HK-2 (cell line): Measurements from ENCODE around the gene NPR2.

ENCODE experiments used
- DNase-seq: peaks from one replicate; pipeline ENCODE4 v3.0.0-alpha.2; 2018; ENCODE audit not compliant: unreplicated experiment

NPR2 gene

DNA sequence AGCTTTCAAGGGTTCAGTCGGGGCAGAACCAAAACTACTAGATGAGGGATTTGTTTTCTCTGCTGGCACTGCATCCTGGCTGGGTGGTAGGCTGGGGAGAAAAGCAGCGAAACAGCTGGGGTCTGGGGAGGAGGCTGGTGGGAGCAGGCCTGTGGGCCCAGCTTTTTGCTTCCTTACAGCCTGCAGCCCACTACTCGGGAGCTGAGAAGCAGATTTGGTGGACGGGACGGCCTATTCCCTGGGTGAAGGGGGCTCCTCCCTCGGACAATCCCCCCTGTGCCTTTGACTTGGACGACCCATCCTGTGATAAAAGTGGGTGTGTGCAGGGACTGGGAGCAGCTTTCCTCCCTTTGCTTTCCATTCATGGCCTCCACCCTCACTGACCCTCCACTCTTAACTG lies 9.1 kb downstream of the NPR2 start:
- no peak for DNase-seq

DNA sequence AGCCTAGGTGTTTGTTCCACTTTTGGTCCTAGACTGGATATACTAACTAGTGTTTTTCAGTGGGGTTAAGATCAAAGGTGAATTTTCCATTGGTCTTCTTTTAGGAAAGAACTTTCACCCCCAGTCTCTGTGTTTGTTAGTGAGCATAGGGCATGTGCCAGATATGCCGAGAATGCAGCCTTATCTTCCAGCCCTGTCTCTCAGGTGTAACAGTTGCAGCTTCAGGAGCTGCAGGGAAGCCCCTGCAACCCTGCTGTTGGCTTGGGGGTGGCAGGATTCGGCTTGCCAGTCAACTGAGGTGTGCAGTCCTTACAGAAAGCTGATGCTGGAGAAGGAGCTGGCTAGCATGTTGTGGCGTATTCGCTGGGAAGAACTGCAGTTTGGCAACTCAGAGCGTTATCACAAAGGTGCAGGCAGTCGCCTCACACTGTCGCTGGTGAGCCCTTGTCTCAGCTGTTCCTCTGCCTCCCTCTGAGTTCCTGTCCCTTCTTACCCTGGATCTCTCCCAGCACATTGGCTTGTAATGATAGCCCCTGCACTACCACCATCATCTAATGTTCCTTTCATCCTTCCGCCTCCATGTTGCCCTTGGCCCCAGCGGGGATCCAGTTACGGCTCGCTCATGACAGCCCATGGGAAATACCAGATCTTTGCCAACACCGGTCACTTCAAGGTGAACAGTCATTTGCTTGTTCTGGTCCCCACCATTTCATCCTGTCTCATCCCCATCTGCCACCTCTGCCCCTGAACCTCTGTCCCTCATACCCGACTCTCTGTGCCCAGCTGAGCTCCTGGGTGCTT lies 10.1 kb downstream of the NPR2 start:
- DNase-seq = no peak

DNA sequence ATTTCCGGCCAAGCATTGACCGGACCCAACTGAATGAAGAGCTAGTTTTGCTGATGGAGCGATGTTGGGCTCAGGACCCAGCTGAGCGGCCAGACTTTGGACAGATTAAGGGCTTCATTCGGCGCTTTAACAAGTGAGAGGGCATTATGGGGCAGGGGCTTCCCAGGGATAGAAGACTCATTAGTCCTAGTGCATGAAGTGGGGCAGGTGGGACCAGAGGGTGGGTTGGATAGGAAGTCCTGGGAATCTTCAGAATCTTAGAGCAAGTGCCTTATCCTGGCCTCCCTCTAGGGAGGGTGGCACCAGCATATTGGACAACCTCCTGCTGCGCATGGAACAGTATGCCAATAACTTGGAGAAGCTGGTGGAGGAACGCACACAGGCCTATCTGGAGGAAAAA lies 14.7 kb downstream of the NPR2 start:
- DNase-seq = no peak

DNA sequence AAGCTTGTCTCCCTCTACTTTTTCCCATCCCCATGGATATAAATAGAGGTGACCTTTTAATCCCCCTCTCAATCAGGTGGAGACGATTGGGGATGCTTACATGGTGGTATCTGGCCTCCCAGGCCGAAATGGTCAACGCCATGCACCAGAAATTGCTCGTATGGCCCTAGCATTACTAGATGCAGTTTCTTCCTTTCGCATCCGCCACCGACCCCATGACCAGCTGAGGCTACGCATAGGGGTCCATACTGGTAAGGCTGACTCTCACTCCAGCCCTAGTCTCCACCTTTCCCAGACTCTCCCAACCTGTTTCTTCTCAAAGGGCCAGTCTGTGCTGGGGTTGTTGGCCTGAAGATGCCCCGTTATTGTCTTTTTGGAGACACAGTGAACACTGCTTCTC lies 17.0 kb downstream of the NPR2 start:
- no peak for DNase-seq

DNA sequence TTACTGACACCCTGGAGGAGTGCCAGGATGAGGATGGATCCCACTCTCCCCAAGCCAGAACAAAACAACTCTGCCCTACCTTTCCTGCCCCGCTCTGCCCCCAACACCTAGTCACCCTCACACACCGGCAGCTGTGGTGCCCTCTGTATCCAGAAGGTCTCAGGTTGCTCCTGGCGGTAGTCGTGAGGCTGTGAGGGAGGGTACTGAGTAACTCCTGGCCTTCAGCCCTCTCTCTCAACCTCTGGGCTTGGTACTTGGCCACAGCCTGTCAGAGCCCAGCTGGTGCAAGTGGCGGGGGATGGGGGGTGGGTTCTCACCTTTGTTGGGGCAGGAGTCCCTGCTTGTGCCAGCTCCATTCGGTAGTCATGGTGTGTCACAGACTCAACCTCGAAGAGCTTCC lies 18.7 kb downstream of the NPR2 start:
- DNase-seq = no peak

DNA sequence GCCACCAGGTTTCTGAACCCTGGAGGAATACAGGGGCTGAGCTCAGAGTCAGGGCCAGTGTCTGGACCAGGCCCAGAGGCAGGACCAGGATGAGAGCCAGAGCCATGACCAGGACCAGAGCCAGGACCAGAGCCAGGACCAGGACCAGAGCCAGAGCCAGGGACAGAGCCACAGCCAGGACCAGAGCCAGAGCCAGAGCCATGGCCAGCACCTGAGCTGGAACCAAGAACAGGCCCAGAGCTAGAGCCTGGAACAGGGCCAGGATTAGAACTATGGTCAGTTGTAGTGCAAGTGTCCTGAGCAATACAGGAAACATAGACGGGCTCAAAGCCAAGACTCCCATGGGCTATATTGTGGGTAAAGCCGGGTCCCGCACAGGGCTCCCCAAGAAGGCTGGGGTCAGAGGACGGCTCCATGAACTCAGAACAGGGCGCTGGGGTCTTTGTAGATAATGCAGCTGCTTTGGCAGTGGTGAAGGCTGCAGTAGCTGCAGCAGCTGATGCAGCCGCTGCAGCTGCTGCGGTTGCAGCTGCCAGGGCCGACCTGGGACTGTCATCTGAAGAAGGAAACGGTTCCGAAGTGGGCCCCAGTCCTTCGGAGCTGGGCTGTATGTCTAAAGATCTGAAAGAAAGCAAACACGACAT lies 20.1 kb downstream of the NPR2 start:
- no peak for DNase-seq

DNA sequence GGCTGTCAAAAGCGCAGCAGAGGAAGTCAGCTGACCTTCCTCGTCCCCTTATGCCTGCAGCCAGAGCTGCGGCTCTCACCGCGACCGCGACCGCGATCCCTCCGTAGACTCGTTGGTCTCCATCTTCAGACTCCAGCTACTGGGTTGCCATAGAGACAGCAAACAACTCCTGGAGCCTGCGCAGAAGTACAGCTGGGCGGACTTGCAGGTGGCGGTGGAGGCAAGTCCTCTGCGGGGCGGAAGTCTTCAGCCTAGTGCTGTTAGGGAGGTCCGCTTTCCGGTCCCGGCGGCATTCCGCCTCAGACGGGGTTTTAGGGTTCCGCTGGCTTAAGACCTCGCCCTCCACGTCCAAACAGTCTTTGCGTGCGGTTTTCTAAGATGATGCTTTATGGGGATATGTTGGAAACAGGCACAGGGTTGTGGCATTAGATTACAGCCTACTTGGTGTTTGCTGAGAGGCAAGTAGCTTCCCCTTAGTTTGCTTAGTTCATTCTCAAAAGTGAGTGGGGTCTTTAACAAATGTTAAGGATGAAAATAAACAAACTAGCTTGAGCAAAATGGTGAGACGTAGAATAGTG lies 20.7 kb downstream of the NPR2 start, which contains the start of gene SPAG8:
SPAG8 (minus strand) TSS at position 238 of the 578 bp plus-strand sequence; CDS start at position 123, 115 bp downstream.
- DNase-seq = peak; percentile 80

DNA sequence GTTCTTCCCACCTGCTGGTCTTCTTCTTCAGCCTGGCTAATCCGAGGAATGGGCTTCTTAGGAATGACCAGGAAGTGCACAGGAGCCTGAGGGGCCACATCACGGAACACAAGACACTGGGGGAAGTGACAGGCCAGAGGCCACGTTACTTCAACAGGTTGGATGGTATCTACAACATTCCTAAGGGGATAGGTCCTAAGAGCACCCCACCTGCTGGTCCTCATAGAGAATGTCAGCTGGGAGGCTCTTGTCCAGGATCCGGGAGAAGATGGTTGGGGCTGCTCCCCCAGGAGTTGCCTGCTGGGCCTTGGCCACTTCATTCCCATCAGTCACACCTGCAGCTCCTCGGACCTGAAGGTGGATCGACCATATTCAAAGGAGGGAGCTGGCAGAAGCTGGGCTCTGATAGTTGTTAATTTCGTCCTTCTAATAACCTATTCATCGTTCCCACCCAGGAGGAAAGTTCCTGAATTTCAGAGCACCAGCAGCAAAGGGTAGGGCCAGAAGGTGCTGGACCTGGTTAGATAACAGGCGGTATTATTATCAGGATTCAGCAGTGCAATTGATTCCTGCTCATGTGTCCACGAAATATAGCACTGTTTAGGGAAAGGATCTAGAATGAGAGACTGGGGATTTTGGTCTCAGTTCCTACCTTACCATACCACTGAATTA lies 22.2 kb downstream of the NPR2 start:
- DNase-seq = peak; percentile 12

DNA sequence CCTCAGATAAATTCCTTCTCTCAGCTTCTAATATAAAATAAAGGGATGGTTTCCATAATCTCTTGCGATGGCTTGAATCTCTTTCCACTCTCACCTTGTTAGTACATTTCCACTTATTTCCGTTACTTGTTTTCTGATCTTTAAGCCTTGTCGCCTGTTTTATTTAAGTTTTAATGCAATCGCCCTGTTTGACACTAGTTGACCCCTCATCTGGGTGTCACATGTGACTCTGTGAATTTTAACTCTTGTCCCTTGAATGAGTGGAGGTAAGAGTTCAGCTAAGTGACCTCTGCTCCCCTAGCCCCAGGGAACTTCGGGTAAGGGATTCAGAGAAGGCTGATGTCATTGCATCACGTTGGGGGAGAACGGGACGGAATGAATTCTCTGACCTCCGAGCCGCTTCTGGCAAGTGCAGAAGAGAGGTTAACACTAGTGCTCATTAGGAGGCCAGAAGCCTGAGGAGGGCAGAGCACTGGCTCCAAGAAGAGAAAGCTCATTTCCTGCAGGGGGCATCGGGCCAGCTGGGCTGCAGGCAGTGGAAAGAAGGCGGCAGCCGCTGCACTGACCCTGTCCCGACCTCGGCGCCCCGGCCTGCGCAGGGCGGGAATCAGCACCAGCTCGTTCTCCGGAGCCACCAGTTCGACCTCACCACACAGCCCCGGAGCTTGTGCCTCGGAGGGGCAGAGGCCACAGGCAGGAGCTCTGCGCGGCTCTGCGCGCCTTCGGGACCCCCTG lies 22.9 kb downstream of the NPR2 start:
- DNase-seq = peak; percentile 56

DNA sequence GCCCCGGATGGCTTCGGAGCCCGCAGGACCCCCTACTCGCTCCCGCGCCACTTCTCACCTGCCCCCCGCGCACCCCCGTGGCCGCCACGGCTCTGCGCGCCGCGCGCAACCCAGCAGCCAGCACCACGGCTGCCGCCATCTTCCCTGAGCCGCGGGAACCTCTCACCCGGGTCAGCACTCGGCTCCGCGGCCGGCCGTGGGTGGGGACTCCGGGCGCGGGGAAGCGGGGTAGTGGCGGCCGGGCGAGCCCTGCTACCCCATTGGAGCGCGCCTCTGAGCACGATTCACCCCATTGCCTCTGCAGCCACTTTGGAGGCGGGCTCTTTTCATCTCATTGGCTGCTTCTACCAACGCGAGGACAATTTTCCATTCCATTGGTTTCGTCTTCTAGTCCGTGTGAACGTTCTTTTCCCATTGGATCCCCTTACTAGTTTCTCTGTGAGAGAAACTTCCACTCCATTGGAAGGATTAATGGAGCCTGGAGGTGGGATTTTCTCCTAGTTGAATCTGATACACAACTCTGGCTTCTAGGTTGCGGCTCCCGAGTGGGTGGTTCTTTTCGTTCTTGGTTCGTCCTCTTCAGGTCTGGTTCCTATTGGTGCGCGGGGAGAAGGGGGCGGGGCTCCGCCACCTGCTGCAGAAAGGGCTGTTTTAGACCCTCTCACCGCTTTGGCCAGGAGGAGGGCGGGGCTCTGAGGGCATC lies 23.6 kb downstream of the NPR2 start, which contains the start of gene HINT2:
HINT2 (minus strand) TSS at position 202 of the 703 bp plus-strand sequence; CDS start at position 139, 63 bp downstream.
- peak; percentile 90 for DNase-seq

DNA sequence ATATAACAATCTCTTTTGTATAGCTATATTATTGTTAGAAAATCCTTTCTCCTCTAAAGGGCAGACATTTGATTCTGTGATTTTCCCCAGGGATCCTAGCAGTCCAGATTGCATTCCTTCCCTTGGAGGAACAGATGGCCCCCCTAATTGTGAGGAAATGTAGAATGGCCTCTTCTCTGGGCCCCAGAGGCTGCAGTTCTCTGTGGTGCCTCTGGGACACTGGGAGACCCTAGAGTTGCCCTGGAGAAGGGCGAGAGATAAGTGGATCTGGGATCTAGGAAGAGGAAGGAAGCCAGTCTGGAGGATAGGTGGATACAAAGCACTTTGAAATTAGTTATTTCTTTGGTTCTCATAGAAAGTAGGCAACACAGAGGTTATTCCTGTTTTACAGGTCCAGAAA lies 25.3 kb downstream of the NPR2 start:
- DNase-seq = no peak

DNA sequence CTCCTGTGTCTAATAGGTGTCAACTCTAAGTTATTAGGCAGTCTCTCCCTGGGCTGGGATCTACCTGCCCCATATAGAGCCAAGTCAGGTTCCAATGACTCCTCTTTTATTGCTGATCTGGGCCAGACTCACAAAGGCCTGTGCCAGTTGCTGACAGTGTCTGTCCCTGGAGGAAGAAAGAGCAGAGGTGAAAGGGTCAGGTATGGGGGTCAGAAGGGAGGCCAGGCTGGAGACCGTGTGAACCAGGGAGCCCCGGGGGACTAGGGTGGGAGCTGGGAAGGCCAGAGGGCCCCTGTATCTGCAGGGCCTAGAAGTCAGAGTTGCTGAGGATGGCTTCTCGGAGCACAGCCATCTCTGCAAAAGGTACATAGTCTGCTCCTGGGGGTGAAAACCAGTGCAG lies 26.9 kb downstream of the NPR2 start:
- DNase-seq = no peak

DNA sequence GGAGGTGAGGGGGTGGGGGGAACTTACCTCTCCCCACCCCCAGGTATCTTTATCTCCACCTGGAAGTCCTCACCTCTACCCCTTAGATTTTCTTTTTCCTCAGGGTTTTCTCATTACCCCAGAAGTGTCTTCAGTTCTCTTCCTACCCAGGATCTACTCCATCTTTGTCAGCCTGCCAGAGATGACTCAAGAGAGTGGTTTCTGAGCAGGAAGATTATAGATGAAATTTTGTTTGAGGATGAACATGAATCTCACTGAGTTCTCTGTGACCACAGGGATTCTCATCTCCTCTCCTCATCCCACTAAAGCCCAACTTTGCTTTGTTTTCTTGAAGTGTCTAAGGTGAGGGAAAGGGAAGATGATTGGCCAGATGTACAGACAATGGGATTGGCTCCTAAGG lies 28.7 kb downstream of the NPR2 start:
- DNase-seq = no peak

DNA sequence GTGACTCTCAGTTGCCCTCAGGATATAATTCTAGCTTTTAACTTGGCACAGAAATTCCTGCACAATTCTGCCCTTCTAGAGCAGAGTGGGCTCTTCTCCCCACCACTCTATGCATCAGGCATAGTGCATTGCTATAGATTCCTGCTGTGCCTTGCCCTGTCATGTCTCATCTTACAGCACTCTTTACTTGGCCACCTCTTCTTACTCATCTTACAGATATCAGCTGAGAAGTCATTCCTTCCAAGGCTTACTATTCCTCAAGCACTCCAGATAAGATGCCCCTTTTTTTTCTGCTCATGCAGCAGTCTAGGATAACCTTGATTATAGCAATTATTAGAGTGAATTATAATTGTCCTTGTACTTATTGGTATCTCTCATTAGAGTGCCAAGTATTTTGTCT lies 31.5 kb downstream of the NPR2 start:
- DNase-seq = no peak

DNA sequence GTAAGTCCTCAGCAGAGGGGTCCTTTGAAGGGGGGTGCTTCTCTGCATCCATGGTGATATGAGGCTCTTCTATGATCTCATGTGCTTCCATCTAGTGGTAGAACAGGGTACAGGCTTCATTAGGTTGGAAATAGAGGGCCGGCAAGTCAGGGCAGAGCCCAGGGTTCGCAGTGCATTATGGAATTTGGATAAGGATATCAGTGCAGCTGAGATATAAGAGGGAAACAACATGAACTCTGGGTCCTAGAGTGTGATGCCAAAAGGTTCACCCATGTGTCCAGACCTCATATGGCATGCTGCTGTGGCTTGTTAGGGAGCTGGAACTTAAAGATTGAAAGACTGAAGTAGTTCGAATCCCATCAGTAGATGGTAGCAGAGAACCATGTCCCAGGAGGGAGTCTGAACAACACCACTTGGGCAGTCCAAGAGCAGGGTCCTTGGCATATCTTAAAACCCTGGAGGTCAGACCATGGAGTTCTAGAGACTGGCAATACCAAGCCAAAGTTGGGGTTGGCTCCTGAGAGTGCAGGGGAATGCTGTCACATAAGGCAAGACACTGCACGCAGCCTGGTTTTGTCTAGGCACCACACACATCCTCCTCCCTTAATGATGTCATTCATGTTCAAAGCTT lies 34.8 kb downstream of the NPR2 start:
- peak; percentile 7 for DNase-seq

DNA sequence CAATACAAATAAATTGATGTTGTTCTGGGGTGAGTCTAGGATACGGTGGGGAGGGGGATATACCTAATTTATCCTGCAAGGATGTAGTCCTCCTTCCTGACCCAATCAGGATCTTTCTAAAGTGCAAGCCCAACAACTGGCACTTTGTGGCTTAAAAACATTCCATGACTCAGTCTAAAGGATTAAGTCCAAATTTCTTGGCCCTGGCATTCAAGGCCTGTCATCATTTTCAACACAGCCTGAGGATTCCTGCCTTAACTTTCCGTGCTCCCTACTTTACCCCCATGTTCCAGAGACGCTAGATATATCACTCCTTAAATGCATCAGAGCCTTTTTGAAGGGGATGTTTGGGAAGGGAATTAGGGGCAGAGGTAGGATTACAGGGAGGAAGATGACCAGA lies 36.1 kb downstream of the NPR2 start:
- no peak for DNase-seq

DNA sequence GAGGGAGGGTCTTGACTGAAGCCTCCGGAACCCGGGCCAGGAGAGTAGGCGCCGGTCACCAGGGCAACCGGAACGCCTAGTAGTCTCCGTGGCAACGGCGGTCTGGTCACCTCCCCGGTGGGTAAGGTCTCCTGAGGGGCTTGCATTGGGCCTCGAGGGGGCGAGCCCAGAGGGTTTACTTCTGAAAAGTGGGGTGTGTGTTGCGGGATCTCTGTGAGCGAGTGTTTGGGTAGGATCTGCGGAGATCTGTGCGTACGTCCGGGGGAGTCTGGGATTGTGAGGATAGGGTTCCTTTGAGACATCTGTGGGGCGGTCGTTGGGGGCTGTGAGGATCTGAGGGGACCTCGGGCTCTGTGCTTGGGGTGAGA lies 37.3 kb downstream of the NPR2 start, which contains the start of gene FAM221B:
FAM221B (minus strand) TSS at position 17 of the 368 bp plus-strand sequence. CDS start 2,571 bp downstream, outside the sequence.
- no peak for DNase-seq

DNA sequence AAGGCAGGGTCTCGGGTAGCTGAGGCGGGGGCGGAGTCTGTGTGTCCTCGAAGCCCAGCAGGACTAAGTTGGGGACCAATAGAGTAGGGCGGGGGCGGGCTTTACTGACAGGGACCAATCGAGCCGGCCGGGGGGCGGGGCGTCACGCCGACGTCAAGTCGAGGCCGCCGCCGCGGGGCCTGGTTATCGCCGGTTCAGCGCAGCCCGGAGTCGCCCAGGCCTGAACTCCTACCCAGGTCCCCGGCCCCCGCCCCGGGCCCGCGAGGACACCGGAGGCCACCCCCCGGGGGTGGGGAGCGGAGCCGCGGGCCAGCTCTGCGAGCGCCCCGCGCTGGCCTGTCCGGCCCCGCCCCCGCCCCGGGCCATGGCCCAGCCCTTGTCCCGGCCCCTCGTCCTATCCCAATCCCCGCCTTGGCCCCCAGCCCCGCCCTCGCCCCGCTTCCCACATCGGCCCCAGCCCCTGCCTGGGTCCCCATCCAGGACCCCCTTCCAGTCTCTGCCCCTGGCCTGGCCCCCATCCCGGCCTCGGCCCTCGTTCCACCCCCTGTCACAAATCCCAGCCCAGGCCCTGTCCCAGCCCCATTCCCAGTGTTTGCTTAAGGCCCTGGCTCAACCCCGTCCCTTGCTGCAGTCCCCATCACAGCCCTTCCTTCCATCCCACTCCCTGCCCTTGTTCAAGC lies 37.8 kb downstream of the NPR2 start, which contains the start of gene TMEM8B:
TMEM8B (plus strand) TSS at position 145 of the 680 bp plus-strand sequence; CDS start at position 365, 220 bp downstream.
- peak; percentile 82 for DNase-seq

DNA sequence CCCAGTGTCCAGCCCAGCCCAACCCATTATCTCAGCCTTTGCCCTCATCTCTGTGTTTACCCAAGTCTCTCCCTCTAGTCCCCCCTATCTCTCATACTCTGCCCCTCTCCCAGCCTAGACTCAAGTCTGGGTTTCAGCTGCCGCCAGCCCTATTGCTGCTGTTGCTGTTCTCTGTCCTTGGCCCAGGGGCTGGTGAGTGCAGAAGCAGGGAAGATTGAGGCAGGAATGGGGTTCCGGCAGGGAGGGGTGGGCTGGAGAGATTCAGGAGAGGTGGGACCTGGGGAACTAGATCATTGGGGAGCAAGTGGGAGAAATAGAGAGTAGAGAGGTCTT lies 38.3 kb downstream of the NPR2 start:
- no peak for DNase-seq

DNA sequence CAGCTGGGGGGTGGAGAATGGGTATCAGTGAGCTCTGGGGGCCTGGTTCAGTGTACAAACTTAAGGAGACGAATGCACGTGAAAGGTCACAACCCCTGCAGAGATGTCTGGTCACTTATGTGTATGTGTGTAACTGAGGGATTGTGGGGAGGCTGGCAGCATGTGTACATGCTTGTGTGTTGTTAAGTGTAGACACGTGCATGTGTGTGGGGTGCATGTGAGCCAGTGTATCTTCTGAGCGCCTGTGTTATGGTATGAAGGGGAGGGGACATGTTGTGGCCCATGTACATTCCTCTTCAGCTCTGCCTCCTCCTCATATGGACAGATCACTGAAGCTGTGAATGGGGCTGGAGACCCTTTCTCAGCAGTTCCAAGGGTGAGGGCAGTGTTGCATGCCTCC lies 39.6 kb downstream of the NPR2 start:
- DNase-seq = no peak
